HuH-7.5 (cell line): ENCODE measurements around the gene ATG16L2.
"Not testable (repeated sequence)": the region's sequence is repeated elsewhere in the genome, so short reads cannot be mapped to it uniquely, and the experiment has no call there.

Experiments used
- DNase-seq: peaks from one replicate; pipeline ENCODE4 v3.0.0; 2011; ENCODE audit warnings: low spot score

ATG16L2 gene

GRCh38 chr11:72806378-72806777 lies 7.8 kb upstream of the ATG16L2 start:
- not testable (repeated sequence) for DNase-seq

- DNase-seq: no peak
Measured at GRCh38 chr11:72807021-72807693, 7.1 kb upstream of the ATG16L2 start.

DNA sequence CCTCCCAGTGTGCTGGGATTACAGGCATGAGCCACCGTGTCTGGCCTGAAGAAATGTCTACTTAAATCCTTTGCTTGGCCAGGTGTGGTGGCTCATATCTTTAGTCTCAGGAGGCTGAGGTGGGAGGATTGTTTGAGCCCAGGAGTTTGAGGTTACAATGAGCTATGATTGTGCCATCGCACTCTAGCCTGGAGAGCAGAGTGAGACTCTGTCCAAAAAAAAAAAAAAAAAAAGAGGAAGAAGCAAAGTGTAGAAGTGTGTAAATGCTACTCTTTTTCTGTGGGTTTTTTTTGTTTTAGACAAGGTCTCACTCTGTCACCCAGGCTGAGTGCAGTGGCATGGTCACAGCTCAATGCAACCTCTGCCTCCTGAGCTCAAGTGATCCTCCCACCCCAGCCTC lies 6.4 kb upstream of the ATG16L2 start:
- no peak for DNase-seq

DNA sequence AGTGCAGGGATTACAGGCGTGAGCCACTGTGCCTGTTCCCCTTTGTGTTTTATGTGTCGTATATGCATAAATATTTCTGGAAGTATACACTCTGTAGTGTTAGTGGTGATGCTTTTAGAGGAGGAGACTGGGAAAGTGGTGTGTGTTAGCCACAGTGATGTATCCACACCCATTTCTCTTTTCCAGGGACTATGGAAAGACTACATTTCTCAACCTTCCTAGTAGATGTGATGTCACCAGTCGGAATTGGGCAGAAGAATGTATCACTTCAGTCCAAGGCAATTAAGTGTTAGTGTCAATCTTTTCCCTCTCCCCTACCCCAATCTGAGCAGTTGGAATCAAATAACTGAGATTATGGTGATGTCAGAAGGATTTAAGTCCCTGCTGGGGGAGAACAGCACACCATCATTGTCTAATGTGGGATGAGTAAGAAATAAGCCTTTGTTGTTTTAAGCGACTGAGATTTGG lies 5.8 kb upstream of the ATG16L2 start:
- DNase-seq: no peak

- not testable (repeated sequence) for DNase-seq
Measured at GRCh38 chr11:72811686-72812085, 2.5 kb upstream of the ATG16L2 start.

DNA sequence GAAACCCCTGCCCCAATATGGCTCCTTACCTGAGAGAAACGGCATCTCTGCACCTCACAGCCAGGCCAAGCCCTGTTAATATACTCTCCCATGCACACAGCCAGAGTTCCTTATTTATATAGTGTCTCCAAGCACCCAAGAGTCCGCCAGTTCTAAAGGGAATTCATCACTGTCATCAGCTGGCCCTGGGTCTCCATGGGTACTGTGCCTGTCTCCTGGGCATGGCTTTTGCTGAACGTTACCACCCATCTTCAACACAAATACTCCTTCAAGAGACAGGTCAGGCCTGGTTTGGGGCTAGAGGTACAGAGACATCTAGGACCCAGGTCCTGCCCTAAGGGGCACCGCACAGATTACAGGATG lies 1.6 kb upstream of the ATG16L2 start:
- no peak for DNase-seq

GRCh38 chr11:72812967-72813739 lies 1.1 kb upstream of the ATG16L2 start:
- peak; percentile 67 for DNase-seq

DNA sequence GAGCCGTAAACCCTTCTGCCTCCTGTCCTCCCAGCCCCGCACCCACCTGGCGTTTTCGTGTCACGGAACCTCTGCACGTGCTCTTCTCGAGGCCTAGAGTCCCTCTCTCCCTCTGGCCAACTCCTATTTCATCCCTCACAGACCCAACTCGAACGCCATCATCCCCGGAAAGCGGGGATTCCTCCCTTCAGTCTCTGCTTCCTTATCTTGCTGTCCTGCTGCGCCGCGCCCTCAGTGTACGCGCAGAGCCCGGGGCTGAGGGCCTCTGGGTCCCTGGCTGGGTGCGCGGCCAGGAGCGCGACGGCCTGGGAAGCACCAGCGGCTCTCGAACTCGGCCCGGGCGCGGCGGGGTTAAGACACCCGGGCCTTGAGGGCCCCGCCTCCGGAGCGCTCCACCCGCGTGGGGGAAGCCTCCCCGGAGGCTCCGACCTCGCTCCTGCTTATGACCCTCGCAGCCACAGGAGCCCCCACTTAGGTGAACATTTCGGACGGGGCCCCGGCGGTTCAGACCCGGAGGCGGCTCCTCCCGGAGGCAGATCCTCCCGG lies 398 bp upstream of the ATG16L2 start:
- peak; percentile 80 for DNase-seq

GRCh38 chr11:72815110-72815618 lies 953 bp downstream of the ATG16L2 start:
- no peak for DNase-seq

DNA sequence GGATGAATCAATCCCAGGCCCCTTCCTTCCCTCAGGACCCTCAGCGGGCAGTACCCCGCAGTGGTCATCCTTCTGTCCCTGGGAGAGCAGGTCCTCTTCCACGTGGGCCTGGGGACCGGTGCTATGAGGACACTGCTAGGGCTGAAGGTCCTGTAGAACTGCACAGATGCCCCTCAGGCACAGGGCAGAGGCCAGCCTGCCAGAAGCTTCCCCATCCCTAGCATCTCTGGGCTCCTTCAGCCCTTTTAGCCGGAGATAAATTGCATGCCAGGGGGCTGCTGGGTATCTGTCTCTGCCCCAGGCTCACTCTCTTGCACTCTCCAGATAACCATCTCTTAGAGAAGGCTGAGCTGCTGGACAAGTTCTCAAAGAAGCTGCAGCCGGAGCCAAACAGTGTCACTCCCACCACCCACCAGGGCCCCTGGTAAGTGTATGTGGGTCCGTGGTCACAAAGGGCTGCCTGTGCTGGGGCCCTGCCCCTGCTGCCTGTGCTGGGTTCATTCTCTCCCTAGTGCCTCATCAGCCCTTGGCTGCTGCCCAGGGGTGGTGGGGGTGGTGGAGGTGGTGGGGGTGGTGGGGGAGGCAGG lies 2.3 kb downstream of the ATG16L2 start:
- DNase-seq: no peak

DNA sequence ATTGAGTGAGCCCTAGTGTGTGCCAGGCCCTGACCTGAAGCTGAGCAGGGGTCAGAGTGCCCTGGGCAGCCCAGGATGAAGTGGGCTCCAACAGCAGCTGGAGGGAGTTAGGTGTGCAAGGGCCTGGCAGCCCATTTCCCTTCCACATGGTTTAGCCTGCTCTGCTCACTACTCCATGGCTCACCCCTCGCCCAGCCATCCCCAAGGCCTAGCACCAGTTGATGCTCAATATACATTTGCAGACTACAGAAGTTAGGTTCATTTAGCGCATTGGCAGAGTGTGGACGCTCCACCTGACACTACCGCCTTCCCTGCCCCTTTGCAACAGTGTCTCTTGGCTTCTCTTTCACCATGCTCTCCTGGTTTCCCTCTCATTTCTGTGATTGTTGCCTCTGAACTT lies 3.8 kb downstream of the ATG16L2 start:
- no peak for DNase-seq

DNA sequence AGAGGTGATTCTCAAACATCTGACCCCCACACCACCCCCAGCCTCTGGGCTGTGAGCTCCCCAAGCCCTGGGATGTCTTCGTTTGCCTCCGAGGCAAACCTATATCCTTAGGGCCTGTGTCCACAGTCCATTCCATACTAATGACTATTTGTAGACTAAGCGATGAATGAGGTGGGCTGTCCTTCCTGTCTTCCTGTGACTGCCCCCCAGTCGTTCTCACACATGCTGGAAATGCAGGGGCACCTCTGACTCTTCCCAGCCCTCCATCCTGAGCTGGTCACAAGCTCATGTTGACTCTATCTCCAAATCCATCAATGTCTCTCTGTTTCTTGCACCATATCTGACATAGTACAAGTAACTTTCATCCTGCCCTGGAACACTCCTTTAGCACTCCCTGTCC lies 4.8 kb downstream of the ATG16L2 start:
- no peak for DNase-seq

DNA sequence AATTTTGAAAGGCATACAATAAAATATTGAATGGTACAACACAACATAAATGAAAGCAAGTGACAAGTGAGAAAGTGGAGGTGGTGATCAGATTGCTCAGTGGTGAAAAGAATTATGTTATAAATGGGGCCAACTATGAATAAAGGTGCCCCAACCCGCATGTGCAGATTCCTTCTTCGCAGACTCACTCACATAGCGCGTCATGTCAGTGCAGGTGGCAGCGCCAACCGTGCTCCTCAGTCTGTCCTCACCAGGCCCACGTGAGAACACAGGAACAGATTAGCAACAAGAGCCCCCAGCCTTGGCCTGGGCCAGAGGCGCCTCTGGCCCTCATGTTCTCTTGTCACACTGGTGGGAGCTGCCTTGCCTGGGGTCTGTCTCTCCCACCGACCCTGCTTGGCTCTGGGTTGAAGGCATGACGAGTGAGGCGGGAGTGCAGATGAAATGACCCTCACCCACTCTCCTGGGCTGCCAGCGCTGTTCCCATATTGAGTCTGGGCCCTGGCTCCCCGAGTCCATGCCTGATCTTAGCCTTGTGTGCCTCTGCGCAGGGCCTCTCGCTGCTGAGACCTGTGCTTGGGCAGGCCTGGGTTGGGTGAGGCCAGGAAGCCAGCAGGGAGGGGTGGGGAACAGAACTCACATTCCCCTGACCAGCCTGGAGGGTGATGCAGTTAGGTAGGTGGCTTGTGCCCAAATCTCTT lies 6.4 kb downstream of the ATG16L2 start:
- no peak for DNase-seq

- DNase-seq: no peak
Measured at GRCh38 chr11:72821221-72821919, 7.2 kb downstream of the ATG16L2 start.

GRCh38 chr11:72821920-72822799 lies 7.9 kb downstream of the ATG16L2 start:
- no peak for DNase-seq

GRCh38 chr11:72823105-72823804 lies 9.0 kb downstream of the ATG16L2 start:
- no peak for DNase-seq

- no peak for DNase-seq
Measured at GRCh38 chr11:72824020-72824419, 9.8 kb downstream of the ATG16L2 start.

DNA sequence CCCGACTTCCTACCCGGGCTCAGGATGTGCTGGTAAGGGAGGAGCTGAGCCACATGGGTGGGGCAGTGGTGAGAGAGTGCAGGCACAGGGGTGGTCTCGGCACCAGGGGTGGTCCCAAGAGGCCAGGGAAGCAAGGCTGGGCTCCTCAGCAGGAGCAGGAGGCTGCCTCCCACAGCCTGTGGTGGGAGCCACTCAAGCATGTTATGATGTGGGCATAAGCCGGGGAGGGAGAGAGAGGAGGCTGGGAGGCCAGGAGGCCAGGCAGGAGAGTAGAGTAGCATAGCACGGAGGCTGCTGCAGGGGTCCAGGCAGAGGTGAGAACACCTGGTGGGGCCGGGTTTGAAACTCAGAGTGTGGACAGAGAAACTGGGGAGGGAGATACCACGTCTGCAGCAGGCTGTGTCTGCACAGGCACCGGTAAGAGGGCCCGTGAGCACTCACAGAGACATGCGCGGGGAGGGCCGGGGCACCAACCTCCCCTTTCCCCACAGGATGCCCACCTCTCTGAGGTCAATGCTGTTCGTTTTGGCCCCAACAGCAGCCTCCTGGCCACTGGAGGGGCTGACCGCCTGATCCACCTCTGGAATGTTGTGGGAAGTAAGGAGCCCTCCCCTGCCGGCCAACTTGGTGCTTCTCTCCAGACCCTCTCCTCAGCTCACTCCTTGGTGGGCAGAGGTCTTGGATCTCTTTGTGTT lies 10.7 kb downstream of the ATG16L2 start:
- DNase-seq: no peak

- DNase-seq: no peak
Measured at GRCh38 chr11:72825661-72826060, 11.4 kb downstream of the ATG16L2 start.
